Tibial nerve (tissue), 4 donors: Measurements from ENCODE around the gene AGK.

Experiments
- CTCF ChIP-seq, 5 experiments: fragments of 200-600 bp in 3 of 5; fragments of 450-650 bp in 2 of 5; sonication (generic) in 3 of 5; IDR thresholded peaks; one replicate each; pipeline ENCODE4 v1.5.1; 2016 to 2019; ENCODE audit warnings: antibody characterized with exemption in 5 of 5, mild to moderate bottlenecking in 3 of 5, moderate library complexity in 2 of 5
- EP300 ChIP-seq, 2 donors: sonication (generic); formaldehyde crosslinking; IDR thresholded peaks; one replicate each; pipeline ENCODE4 v1.6.1; 2017; ENCODE audit warnings: antibody characterized with exemption in 2 of 2, mild to moderate bottlenecking in 1 of 2

GRCh38 chr7:141699860-141700259, 148.7 kb downstream of the AGK start:
- TF ChIP-seq CTCF (IDR thresholded peaks at IDR 0.05) = no peak
- no peak for TF ChIP-seq EP300 (IDR thresholded peaks at IDR 0.05)
